Measurements from ENCODE around the gene BCL2L11.

BCL2L11 gene

DNA sequence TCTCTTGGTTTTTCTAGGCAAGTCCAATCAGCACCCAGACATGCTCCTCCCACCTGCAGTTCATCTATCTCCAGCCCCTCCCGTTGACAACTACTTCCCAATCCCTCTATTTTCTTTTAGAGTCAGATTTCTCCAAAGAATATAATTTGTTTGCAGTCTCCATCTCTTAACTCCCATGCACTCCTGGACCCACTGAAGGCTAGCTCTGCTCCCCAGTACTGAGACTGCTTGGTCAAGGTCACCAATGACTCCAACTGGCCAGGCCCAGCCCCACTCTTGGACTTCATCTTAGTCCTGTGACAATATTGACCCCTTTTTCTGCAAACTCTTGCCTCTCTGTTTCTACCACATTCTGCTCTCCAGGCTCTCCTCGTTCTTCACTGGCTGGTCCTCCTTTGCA lies 62.0 kb downstream of the BCL2L11 start:
- no peak for TF ChIP-seq FOXP2 (optimal IDR thresholded peaks at IDR 0.05; ENCODE audit: control extremely low read depth, extremely low read length, insufficient read depth)
- TF ChIP-seq POLR2AphosphoS5 (IDR thresholded peaks at IDR 0.05; ENCODE audit: borderline replicate concordance, low read depth, low read length), result no peak
- TF ChIP-seq EZH2 (IDR thresholded peaks at IDR 0.05), result no peak

DNA sequence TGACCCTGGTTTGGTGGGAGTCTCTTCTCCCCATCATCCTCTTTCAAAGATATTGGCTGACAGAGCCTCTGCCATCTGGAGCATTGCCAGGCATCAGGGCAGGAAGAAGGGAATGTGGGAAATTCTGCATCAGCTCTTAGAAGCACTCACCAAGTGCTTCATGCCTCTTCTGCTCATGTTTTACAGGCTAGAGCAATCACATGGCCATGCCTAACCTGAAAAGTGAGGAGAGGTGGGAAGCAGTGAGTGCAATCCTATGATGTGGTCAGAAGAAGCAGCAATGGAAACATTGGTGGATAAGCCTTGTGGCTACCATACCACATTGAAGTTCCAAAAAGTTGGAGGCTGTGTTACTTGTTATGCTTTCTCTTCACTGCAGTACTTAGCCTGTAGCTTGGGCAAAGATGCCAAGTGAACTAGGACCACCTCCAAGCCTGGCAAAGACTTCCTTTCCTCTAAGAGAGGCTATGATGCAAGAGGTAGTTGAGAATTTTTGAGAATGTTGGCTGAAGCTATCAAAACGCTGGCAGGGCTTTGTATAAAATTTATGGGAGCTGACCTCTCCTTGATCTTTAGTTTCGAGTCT lies 64.1 kb downstream of the BCL2L11 start:
- TF ChIP-seq EZH2 (IDR thresholded peaks at IDR 0.05), result no peak
- TF ChIP-seq POLR2AphosphoS5 (IDR thresholded peaks at IDR 0.05; ENCODE audit: borderline replicate concordance, low read depth, low read length), result no peak
- no peak for TF ChIP-seq FOXP2 (optimal IDR thresholded peaks at IDR 0.05; ENCODE audit: control extremely low read depth, extremely low read length, insufficient read depth)
- H3K9me3 ChIP-seq (ENCODE audit: low read depth, low read length), result no peaks in the 10 kb centered on the region
- DNase-seq (ENCODE audit: low read depth, low spot score), result no peak
- H3K27ac ChIP-seq, result no peak overlapping the region
- H3K4me3 ChIP-seq, result no peak overlapping the region
- no peaks in the 10 kb centered on the region for H3K36me3 ChIP-seq (ENCODE audit: insufficient read depth, low read length)
- H3K9ac ChIP-seq (ENCODE audit: insufficient read length), result no peak overlapping the region

More for the DNA sequence above, 62.0 kb downstream of the BCL2L11 start:
- Histone ChIP-seq H3K27ac (no peak overlapping the region), H3K36me3 (ENCODE audit: insufficient read depth, low read length) (no peaks in the 10 kb centered on the region), H3K4me3 (no peak overlapping the region), H3K9ac (ENCODE audit: insufficient read length) (no peak overlapping the region), H3K9me3 (ENCODE audit: low read depth, low read length) (no peaks in the 10 kb centered on the region)
- DNase-seq (ENCODE audit: low read depth, low spot score), result no peak

DNA sequence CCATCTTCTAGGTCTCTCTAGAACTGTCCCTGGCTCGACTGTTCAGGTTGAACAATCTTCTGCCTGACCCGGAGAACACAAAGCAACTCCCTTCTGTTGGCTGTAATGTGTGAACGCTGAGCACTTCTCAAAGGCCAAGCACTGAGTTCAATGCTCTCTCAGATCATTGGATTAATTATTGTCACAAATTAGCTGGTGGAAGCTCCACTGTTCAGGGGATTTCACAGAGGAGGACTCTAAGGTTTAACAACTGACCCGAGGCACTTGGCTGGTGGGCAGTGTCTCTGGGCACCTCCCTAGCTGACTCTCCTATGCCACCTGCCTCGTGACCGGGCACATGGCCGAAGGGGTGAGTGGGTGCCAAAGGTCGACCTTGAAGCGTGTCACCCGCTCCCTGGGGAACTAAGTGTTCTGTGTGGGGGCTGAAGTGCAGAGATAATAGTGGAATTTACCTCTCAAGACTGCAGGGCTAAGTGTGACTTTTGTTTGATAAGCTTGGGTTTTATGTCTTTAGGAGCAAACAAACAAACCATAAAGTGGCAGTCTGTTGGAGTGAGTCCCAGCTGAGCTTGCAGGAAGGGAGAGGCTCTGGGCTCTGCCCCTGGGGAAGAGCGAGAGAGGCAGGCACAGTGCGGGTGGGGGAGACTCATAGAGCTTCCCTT lies 64.8 kb downstream of the BCL2L11 start:
- Histone ChIP-seq H3K9me3 (ENCODE audit: low read depth, low read length) (no peaks in the 10 kb centered on the region), H3K4me3 (no peak overlapping the region), H3K27ac (no peak overlapping the region), H3K36me3 (ENCODE audit: insufficient read depth, low read length) (no peaks in the 10 kb centered on the region), H3K9ac (ENCODE audit: insufficient read length) (no peak overlapping the region)
- TF ChIP-seq EZH2 (IDR thresholded peaks at IDR 0.05) (no peak), FOXP2 (optimal IDR thresholded peaks at IDR 0.05; ENCODE audit: control extremely low read depth, extremely low read length, insufficient read depth) (no peak), POLR2AphosphoS5 (IDR thresholded peaks at IDR 0.05; ENCODE audit: borderline replicate concordance, low read depth, low read length) (no peak)
- no peak for DNase-seq (ENCODE audit: low read depth, low spot score)

DNA sequence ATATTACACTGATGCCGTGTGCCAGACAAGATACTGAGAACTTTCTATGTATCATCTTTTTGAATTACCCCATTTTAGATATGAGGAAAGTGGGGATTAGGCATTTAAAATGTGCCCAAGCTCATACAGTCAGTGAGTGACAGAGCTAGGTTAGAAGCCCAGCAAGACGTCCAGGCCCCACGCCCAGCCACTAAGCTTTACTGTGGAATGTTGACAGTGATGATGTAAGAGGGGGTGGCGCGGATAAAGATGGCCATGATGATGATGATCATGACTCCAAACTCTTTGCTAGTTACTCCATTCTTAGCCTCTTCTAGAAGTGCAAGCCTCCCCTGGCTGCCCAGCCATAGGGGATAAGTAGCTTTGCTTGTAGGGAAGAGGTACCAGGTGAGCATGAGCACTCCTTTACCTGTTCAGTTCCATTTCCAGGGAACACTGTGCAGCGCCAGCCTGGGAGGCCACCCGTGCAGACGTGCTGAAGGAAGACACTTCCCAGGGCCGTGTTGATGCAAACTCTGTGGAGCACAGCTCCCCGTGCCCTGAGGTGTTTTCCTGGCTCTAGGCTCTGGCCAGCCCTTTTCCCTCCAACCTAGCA lies 65.5 kb downstream of the BCL2L11 start:
- H3K4me3 ChIP-seq, result no peak overlapping the region
- no peak overlapping the region for H3K27ac ChIP-seq
- H3K9me3 ChIP-seq (ENCODE audit: low read depth, low read length), result no peaks in the 10 kb centered on the region
- TF ChIP-seq FOXP2 (optimal IDR thresholded peaks at IDR 0.05; ENCODE audit: control extremely low read depth, extremely low read length, insufficient read depth) (no peak), EZH2 (IDR thresholded peaks at IDR 0.05) (no peak), POLR2AphosphoS5 (IDR thresholded peaks at IDR 0.05; ENCODE audit: borderline replicate concordance, low read depth, low read length) (no peak)
- no peak overlapping the region for H3K9ac ChIP-seq (ENCODE audit: insufficient read length)
- no peak for DNase-seq (ENCODE audit: low read depth, low spot score)
- H3K36me3 ChIP-seq (ENCODE audit: insufficient read depth, low read length), result no peaks in the 10 kb centered on the region

- H3K9ac ChIP-seq (ENCODE audit: insufficient read length), result no peak overlapping the region
- no peaks in the 10 kb centered on the region for H3K36me3 ChIP-seq (ENCODE audit: insufficient read depth, low read length)
- DNase-seq (ENCODE audit: low read depth, low spot score), result no peak
- no peak overlapping the region for H3K27ac ChIP-seq
- no peak overlapping the region for H3K4me3 ChIP-seq
- no peaks in the 10 kb centered on the region for H3K9me3 ChIP-seq (ENCODE audit: low read depth, low read length)
- TF ChIP-seq FOXP2 (optimal IDR thresholded peaks at IDR 0.05; ENCODE audit: control extremely low read depth, extremely low read length, insufficient read depth) (no peak), POLR2AphosphoS5 (IDR thresholded peaks at IDR 0.05; ENCODE audit: borderline replicate concordance, low read depth, low read length) (no peak), EZH2 (IDR thresholded peaks at IDR 0.05) (no peak)
Observed at GRCh38 chr2:111186933-111187332, 66.2 kb downstream of the BCL2L11 start.

- H3K36me3 ChIP-seq (ENCODE audit: insufficient read depth, low read length), result no peaks in the 10 kb centered on the region
- no peak overlapping the region for H3K27ac ChIP-seq
- no peaks in the 10 kb centered on the region for H3K9me3 ChIP-seq (ENCODE audit: low read depth, low read length)
- no peak overlapping the region for H3K4me3 ChIP-seq
- no peak overlapping the region for H3K9ac ChIP-seq (ENCODE audit: insufficient read length)
- TF ChIP-seq FOXP2 (optimal IDR thresholded peaks at IDR 0.05; ENCODE audit: control extremely low read depth, extremely low read length, insufficient read depth) (no peak), POLR2AphosphoS5 (IDR thresholded peaks at IDR 0.05; ENCODE audit: borderline replicate concordance, low read depth, low read length) (no peak), EZH2 (IDR thresholded peaks at IDR 0.05) (no peak)
- DNase-seq (ENCODE audit: low read depth, low spot score), result no peak
Observed at GRCh38 chr2:111188681-111189080, 68.0 kb downstream of the BCL2L11 start.

GRCh38 chr2:111189106-111189505 lies 68.4 kb downstream of the BCL2L11 start:
- no peak for DNase-seq (ENCODE audit: low read depth, low spot score)
- TF ChIP-seq FOXP2 (optimal IDR thresholded peaks at IDR 0.05; ENCODE audit: control extremely low read depth, extremely low read length, insufficient read depth), result no peak
- Histone ChIP-seq H3K9ac (ENCODE audit: insufficient read length) (no peak overlapping the region), H3K4me3 (no peak overlapping the region), H3K36me3 (ENCODE audit: insufficient read depth, low read length) (no peaks in the 10 kb centered on the region), H3K9me3 (ENCODE audit: low read depth, low read length) (no peaks in the 10 kb centered on the region), H3K27ac (no peak overlapping the region)

GRCh38 chr2:111190816-111191540 lies 70.3 kb downstream of the BCL2L11 start:
- H3K27ac ChIP-seq, result no peak overlapping the region
- H3K9ac ChIP-seq (ENCODE audit: insufficient read length), result no peak overlapping the region
- no peak overlapping the region for H3K4me3 ChIP-seq
- DNase-seq (ENCODE audit: low read depth, low spot score), result no peak
- TF ChIP-seq POLR2AphosphoS5 (IDR thresholded peaks at IDR 0.05; ENCODE audit: borderline replicate concordance, low read depth, low read length) (no peak), EZH2 (IDR thresholded peaks at IDR 0.05) (no peak), FOXP2 (optimal IDR thresholded peaks at IDR 0.05; ENCODE audit: control extremely low read depth, extremely low read length, insufficient read depth) (no peak)
- H3K36me3 ChIP-seq (ENCODE audit: insufficient read depth, low read length), result no peaks in the 10 kb centered on the region
- no peaks in the 10 kb centered on the region for H3K9me3 ChIP-seq (ENCODE audit: low read depth, low read length)
